ENCODE data around the gene FAM216A.
"Not testable (repeated sequence)": the region's sequence is repeated elsewhere in the genome, so short reads cannot be mapped to it uniquely, and the experiment has no call there.

The FAM216A gene

GRCh38 chr12:110468214-110469048, at the start of gene FAM216A, which contains the start of gene GPN3:
Gene FAM216A, plus strand, starts transcription at chr12:110468845. Its CDS starts 31 bp downstream, at chr12:110468876.
Gene GPN3, minus strand, starts transcription at chr12:110468257. Its CDS starts 54 bp downstream, at chr12:110468203.
- peak; percentile 98 for DNase-seq

DNA sequence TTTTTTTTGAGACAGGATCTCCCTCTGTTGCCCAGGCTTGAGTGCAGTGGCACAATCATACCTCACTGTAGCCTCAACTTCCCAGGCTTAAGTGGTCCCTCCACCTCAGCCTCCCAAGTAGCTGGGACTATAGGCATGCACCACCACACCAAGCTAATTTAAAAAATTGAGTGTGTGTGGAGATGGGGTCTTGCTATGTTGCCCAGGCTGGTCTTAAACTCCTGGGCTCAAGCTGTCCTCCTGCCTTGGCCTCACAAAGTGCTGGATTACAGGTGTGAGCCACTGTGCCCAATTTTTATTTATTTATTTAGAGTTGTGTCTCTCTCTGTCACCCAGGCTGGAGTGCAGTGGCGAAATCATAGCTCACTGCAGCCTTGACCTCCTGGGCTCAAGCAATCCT, 48.0 kb upstream of the FAM216A start:
- DNase-seq, result not testable (repeated sequence)

DNA sequence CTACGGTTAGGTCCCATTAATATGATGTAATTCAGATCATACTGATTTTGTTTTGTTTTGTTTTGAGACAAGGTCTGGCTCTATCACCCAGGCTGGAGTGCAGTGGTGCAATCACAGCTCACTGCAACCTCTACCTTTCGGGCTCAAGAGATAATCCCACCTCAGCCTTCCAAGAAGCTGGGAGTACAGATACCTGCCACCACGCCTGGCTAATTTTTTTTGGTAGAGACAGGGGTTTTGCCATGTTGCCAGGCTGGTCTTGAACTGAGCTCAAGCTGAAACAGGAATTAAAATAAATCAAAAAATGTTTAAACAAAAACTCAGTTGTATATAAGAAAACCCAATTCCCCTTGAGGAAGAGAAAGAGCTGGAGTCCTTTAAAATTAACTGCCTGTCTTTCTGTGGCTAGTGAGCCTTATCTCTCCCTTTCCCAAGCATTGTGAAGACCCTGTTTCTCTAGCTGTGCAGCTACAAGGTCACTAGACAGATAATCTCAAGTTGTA, 47.4 kb upstream of the FAM216A start:
- DNase-seq, result no peak

GRCh38 chr12:110421701-110422100, 46.9 kb upstream of the FAM216A start:
- no peak for DNase-seq

DNA sequence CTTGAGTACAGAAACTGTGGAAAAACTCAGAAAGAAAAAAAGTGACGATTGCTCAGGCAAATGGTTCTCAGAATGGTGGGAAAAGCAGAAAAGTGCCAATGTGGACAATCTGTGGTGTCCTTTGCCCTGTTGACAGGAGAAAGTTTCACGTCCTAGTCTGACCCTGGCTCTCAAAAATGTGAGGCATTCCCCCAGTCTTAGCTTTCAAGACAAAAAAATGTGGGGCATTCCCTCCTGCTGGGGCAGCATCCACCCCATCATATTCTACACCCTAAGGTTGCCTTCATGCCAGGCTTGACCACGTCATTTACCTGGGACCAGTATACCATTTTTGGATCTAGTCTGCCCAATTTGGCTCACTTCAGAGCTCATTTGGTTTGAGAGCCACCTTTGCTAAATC, 44.4 kb upstream of the FAM216A start:
- DNase-seq, result no peak

GRCh38 chr12:110426406-110426805, 42.2 kb upstream of the FAM216A start:
- DNase-seq, result no peak

DNA sequence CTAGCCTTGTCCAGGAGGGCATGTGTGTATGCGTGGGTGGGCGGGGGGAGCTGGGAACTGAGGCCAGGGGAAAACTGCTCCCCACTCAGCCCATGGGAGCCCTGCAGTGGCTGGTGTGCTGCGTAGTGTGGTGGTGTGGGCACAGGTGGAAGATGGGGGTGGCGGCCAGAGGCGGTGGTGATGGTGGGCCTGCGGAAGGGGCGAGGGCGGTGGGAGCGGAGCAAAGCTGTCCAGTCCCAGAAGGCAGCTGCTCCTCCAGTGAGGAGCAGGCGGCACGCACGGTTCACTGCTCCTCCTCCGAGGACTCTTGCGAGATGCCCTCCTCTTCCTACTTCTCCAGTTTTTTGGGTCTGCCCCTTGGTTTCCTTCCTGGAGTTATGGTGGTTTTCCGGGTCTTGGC, 39.0 kb upstream of the FAM216A start:
- DNase-seq, result not testable (repeated sequence)

GRCh38 chr12:110431957-110432587, 36.6 kb upstream of the FAM216A start:
- no peak for DNase-seq

DNA sequence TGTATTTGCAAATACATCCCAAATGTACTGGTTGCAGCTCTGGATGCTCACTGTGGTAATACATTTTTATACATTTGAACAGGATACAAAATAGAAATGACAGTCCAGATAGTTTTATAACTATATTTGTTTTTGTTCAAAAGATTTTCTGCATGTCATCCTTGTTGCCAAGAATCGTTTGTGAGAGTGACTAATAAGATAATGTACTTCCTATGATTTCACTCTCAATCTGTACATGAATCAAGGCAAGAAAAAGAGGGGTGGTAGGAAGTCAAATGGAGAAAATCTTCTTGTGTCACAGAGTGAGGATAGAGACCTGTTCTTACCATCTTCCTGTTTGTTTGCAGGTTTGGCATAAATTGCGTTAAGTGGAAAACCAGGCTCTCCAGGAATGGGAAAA, 32.4 kb upstream of the FAM216A start:
- DNase-seq, result no peak

GRCh38 chr12:110444455-110444854, 24.2 kb upstream of the FAM216A start:
- DNase-seq, result no peak

- DNase-seq, result peak; percentile 97
Measured at GRCh38 chr12:110449799-110450497, 18.7 kb upstream of the FAM216A start, which contains the start of gene ARPC3. Gene ARPC3, minus strand, starts transcription at chr12:110450337. Its CDS starts 77 bp downstream, at chr12:110450260.

DNA sequence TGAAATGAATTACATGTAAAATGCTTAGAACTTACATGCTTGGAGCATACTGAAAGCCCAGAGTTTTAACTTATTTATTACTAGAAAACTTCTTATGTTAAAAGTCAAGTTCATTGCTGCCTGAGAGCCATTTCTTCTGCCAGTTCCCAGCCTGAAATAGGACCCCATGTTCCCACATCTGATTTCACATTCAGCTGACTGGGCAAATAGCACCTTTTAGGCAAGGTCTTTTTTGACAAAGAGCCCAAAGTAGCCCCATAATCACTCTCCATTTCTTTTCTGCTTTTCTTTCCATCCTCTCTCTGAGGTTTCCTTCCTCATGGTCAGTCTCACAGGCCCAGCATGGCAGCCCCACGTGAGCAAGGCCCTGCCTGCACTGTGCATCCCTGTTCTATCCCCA, 17.4 kb upstream of the FAM216A start:
- no peak for DNase-seq

GRCh38 chr12:110453569-110454296, 14.9 kb upstream of the FAM216A start:
- DNase-seq, result no peak

- DNase-seq, result no peak
Measured at GRCh38 chr12:110458756-110459155, 9.9 kb upstream of the FAM216A start.

GRCh38 chr12:110461189-110461588, 7.5 kb upstream of the FAM216A start:
- DNase-seq, result not testable (repeated sequence)

DNA sequence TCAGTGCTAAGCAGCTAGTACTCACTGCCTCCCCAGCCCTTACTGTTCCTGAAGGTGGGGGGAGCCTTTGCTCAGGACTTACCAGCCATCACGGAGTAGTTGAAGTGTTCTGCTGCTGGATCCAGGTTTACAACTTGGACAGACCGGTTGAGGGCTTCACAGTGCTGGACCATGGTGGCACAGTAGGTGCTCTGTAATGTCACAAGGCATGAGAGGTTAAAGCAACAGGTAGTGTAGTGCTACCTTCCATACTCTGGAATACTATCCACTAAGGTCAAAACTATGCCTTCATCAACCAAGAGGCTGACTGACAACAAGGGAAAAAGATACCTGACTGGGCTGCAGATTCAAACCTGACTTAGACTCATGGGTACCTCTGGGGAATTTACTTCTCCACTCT, 3.6 kb upstream of the FAM216A start:
- no peak for DNase-seq

DNA sequence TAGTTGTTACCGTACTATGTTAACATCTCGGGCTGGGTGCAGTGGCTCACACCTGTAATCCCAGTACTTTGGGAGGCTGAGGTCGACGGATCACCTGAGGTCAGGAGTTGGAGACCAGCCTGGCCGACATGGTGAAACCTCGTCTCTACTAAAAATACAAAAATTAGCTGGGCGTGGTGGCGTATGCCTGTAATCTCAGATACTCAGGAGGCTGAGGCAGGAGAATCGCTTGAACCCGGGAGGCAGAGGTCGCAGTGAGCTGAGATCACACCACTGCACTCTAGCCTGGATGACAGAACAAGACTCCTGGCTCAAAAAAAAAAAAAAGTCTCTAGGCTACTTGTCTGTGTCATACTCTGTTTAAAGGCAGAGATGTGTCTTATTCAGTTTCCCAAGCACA, 2.9 kb upstream of the FAM216A start:
- not testable (repeated sequence) for DNase-seq

DNA sequence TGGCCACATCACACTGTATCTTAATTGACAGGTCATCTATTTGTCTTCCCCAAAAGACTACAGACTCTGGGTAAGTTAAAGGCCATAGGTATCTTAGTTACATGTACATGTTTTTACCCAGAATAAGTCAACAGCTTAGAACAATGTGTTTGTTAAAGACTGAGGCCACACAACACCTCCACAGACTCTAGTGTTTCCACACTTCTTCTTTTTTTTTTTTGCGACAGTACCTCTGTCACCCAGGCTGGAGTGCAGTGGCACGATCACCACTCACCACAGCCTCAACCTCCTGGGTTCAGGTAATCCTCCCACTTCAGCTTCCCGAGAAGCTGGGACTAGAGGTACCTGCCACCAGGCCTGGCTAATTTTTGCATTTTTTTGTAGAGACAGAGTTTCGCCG, 1.9 kb upstream of the FAM216A start:
- no peak for DNase-seq

- DNase-seq, result no peak
Measured at GRCh38 chr12:110467847-110468213, 815 bp upstream of the FAM216A start.

GRCh38 chr12:110475426-110475825, 6.8 kb downstream of the FAM216A start:
- DNase-seq, result no peak

- no peak for DNase-seq
Measured at GRCh38 chr12:110498984-110499706, 30.5 kb downstream of the FAM216A start.

DNA sequence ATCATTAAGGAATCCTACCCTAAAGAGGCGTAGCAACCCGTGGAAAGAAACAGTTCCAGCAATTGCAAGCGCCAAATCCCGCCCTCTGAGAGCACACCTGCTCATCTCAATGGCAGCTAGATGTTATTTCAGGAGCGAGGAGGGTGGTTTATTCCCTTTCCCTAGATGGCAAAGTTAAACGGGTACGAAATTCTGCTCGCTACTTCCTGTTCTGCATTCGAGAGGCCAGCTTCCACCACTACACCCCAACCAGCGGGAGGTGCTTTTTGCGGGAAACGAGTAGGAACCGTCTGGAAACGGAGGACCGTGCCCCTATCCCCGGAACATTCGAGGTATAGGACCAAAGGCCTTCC, 32.7 kb downstream of the FAM216A start:
- DNase-seq, result no peak
